GM23248 (cell line): ENCODE measurements around the gene H19.

Experiments used
- EZH2 ChIP-seq: fragments of 200-600 bp; sonication (generic); IDR thresholded peaks from 2 replicates; pipeline ENCODE4 v1.6.1; 2018; ENCODE audit warnings: antibody characterized with exemption, mild to moderate bottlenecking; ENCODE audit not compliant: insufficient read depth, poor library complexity, severe bottlenecking
- EZH2phosphoT487 ChIP-seq: fragments of 200-600 bp; sonication (generic); IDR thresholded peaks from 2 replicates; pipeline ENCODE4 v1.6.1; 2018; ENCODE audit warnings: antibody characterized with exemption, moderate library complexity, mild to moderate bottlenecking, low read depth; ENCODE audit not compliant: insufficient read depth

DNA sequence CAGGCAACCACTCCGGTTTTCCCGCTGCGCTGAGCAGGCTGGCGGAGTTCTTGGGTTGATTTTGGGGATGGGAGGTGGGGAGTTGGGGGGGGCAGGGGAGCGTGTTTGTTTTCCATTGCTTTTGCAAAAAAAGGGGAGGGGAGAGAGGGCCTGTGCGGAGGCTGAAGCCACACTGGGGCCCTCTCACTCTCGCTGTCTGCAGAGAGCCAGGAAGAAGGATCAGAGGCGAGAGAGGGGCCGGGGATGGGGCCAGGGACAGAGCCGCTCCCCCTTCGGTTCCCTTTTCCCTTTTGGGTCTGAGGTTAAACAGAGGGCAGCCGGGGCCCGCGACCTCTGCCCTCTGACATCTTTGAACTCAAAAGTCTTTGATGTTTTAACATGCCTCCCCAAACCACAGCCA is 17.4 kb upstream of the H19 start:
- TF ChIP-seq EZH2 (no peak), EZH2phosphoT487 (no peak)
